Occipital lobe (tissue), 2 donors: ENCODE data around the gene TNP1. TPM values are rescaled to one million over a fixed set of nuclear protein-coding genes. Genes with fewer than 3 reads are reported as not detected.
A peak's percentile ranks its signal among the peaks of the same experiment; 100 is the strongest.

Experiments
- DNase-seq: peaks from one replicate; lab custom pipeline; 2025; lab: John Stamatoyannopoulos, UW
- total RNA-seq: library from RNA; depleted of rRNA; stranded (reverse); fragments of >200 nt; gene quantifications from one replicate; pipeline ENCODE4 v1.2.3, GENCODE V29; 2014

The TNP1 gene
- total RNA-seq, 1 donor from 2014 or later: not detected

DNA sequence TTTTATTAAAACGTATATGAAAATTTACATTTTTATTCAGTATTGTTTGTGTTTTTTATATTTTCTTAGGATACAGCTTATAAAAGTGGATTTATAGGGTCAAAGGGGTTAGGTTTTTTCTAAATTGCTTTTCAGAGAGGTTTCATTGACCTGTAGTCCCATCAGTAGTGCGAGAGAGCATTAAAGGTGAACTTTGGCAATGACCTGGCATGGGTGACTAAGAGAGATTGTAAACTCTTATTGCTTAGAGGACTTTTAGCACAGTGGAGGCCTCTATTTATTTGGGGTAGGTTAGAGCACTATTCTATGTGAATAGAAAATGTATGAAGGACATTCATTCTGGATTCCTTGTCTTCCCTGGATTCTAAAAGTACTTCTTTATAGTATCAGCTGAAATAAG lies 16.0 kb upstream of the TNP1 start:
- no peak for DNase-seq

DNA sequence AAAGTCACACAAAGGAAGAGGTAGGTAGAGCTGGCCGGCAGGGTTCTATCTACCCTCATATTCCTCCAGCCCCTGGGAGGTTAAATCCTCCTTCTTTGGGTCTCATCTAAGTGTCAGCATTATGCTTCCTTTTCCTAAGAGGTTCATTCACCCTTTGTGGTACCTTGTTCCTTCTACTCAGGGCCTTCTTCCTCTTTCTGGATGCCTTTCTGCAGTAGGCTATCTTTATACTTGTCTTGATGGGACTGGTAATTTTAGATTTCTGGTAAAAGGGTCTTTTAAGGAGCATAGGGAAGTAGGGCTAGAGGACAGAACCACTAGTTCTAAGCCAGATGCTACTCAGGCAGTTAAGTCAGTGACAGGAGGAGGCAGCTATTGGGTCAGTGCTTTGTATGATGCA lies 13.7 kb upstream of the TNP1 start:
- DNase-seq: no peak

DNA sequence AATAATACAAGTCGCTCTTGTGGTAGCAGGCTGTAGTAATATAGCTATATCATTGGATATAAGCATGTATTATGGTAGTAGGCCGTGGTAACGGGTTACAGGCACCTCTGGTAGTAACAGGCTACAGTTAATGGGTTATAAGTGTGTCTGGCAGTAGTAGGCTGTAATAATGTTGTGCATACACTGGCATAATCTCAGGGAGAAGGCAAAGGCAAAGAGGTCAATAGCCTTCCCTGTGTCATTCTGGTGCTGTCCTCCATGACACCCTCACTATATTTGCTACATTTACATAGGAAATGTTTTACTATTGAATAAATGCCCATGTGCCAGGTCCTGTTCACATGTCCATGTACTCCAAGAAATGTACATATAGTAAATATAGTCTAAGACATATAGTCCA lies 12.8 kb upstream of the TNP1 start:
- DNase-seq: no peak

DNA sequence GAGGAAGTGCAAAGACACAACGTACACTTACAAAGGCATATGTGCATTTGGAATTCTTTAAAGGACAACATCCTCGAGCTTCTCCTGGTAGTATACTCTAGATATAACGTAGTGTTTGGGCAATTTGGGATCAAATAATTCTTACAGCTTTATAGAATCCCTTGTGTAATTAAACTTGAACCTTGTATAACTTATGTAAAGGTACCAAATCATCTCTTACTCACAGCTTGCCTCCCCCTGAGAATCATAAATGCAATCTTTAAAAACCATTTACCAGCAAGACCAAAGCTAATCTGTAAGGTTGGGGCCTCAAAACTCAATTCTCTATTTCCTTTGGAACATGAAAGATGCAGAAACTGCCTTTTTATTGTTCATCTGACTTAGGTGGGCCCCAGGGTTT lies 12.2 kb upstream of the TNP1 start:
- DNase-seq: no peak

DNA sequence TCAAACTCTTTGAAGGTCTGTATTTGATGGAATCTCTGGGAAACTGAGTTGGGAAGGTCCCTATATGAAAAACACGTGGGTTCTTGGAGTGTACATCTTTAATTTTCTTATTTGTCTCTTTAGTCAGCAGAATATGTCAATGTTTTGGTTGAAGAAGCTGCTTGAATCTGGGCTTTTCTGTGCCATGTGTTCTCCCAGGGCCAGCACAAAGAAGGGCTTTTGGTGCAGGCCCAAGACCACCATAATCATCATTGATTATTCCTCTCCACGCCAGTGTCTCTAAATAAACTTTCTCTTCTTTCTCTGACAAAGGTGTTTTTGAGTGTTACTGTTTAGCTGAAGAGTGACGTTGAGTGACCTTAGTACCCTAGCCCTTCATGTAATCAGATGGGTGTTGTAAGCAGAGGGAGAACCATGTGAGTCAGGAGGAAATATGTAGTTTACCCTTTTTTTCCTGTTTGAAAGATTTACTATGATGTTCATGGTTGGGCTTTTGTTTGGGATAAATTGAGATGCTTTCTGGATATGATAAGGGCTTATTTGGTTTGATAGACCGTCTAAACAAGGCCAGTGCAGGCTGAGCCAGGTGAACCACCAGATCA lies 11.6 kb upstream of the TNP1 start:
- no peak for DNase-seq

DNA sequence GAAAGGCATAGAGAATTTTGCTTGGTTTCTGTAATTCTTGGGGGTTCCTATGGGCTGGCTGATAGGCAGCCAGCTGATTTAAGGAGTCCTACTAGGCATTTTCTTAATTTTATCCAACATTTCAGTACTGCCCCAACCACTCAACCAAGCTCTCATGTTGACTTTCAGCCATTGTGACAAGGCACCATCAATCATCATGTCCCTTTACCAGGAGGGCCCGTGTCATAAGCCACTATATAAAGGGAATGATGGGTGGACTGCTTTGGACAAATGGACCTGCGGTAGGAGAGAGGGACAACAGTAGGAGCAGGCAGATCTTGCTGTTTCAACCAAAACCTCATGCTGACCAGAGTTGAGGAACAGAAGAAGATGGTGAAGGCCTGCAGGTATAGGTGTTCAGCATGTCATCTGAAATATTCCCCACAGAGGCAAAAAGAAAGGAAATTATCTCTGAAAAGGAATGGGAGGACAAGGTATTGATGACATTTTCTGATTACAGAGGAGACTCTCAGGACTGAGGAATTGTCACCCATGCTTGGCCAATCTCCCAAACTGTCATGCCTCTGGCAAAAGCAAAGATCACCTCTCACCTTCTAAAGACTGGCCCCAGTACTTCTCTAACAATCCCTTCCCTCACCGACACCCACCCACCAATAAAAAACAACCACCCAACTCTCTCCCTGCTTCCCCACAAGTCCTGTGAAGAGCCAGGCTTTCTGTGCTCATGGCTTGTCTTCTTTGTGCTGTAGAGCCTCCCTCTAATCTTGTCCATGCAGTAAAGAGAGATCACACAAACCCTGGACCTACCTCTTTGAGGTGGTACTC lies 10.9 kb upstream of the TNP1 start:
- no peak for DNase-seq

DNA sequence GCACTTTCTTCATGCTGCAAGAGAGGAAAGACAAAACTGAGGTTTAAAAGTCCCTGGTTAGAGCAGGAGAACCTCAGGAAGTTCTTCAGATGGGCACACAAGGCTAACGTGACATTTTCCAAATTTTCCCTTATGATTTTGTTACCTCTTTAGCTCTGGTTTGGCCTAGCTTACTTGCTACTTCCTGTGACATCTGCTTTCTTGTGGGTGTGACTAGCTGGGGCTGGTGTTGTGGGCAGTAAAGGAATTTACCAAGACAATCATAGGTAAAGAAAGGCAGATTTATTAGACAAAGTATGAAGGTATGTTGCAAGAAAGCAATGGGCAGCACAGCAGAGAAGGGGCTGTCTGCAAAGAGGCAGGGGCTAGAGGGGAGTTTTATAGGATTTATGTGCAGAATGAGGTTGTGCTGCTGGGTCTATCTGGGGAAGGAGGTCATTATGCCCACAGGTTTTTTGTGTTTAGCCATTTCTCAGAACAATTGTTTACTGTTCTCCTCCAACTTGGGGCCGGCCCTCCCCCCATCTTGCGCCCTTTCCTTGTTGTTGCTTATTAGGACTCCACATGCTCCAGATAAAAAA lies 6.7 kb upstream of the TNP1 start:
- no peak for DNase-seq

DNA sequence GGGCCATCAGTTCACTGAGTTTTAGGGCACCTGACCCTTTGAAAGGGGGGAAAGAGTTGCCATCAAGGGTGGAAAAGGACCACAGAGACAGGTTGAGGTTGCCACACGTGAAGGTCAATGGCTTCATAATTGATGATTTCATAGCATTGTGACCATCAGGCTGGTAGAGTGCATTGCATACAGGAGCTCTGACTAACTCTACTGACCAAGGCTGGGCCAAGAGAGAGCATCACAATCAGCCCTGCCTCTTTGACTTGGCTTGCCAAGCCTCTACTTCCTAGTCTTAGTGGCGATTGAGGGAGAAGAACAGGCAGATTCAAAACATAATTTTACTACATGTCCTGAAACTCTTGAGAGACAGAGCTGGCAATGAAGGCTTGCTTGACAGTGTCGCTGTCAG lies 5.8 kb upstream of the TNP1 start:
- DNase-seq: no peak

DNA sequence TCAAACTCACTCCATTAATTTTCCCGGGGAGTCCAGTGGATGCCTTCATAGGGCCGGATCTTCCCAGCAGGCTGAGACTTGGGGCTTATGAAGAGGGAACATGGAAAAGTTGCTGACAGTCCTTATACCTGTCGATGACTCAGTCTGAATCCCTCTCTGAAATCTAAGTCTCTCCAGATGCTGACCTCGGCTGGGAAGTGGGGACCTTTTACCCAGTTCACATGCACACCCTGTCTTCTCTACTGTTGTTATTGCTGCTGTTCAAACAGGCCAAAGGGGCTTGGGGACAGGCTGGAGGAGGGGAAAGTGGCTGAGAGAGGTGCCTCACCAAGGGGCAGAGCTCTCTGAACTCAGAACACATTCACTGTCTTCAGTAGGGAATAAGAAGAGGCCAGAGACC lies 4.1 kb upstream of the TNP1 start:
- DNase-seq: no peak

DNA sequence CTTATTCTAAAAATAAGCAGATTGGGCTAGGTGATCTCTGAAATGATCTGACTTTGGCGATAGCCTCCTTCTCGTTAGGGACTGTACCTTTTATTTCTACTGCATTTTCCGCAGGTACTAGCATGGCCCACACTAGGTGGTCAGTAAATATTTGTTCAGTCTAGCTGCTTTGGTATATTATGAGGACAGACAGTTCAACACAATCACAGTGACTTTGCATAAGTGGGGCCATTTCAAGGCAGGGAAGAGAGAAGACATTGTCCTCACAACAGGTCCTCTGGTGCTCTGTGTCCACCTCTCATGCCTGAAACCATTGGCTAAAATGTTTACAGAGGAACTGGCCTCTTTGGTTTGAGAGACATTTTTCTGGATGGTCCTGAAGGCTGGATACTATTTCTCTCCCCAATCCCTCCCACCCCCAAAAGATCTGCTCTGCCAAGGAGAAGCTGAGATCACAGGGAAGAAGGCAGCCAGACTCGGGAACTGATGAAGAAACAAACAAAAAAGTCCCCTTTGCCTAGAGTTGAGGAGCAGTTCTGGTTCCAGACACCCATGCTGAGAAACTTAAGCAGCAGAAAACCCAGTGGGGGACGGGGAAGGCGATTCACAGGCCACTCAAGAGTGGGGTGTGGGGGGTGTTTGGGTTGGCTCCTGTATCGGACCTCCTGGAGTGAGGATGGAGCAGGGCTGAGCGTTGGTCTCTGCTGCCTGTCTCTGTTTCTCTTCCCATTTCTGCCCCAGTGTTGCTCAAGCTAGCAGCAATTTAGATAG lies 2.9 kb upstream of the TNP1 start:
- DNase-seq: no peak

DNA sequence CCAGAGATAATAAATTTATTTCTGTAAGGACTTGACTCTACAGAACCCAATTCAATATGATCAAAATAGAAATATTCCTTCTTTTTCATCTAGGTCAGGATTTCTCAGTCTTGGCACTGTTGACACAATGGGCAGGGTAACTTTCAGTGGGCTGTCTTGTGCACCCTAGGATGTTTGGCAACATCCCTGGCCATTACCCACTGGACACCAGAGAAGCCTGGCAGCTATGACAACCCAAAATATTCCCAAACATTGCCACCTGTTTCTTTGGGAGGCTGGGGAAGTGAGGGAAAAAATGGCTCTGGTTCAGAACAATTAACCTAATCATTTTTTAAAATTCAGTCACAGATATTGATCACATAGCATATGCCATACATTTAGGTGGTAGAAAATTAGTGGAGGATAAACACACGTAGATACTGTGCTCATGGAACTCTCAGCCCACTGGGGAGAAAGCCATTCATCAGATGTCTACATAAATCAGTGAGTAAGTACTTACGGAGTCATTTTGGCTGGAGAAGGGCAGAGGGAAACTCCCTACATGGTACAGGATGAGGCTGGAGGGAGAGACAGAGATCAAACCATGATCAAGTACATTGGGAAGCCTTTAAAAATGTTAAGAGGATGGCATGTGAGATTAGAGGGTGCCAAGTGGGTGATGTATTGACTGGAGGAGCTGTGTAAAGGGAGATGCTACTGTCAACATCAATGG lies 718 bp upstream of the TNP1 start:
- no peak for DNase-seq

DNA sequence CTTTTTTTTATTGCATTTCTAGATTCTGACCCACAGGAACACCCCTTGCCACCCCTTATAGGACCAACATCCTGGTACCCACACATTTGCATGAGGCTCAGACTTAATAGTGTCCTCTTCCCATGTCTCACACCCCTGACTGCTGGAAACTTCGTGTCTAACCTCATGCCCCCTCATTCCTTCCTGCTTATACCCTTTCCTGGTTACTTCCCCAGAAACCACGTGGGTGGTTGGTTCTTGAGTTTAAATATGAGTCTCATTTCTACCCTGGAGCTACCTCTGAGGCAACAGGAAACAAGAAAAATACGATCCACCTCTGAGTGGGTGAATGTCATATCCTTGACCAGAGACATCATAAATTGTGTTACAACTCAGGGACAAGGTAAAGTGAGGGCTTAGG lies 1.6 kb downstream of the TNP1 start:
- no peak for DNase-seq

DNA sequence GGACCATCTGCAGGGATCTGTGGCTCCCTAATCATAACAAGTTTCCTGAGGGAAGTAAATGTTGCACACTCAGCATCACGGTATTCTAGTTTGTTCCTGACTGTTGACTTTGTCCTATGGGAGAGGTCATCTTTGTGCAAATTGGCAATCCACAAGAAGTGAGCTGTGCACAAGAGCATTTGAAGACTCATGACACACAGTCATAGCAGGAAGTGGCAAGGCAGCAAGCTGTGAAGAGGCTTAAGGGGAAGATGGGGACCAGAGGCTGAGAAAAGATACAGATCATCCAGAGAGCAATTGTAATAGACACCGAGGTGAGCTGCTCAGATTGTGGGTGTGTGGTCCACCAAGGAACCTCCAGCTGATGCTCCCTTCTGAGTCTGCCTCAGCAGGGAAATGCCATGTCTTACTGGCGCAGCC lies 2.7 kb downstream of the TNP1 start:
- DNase-seq: no peak

DNA sequence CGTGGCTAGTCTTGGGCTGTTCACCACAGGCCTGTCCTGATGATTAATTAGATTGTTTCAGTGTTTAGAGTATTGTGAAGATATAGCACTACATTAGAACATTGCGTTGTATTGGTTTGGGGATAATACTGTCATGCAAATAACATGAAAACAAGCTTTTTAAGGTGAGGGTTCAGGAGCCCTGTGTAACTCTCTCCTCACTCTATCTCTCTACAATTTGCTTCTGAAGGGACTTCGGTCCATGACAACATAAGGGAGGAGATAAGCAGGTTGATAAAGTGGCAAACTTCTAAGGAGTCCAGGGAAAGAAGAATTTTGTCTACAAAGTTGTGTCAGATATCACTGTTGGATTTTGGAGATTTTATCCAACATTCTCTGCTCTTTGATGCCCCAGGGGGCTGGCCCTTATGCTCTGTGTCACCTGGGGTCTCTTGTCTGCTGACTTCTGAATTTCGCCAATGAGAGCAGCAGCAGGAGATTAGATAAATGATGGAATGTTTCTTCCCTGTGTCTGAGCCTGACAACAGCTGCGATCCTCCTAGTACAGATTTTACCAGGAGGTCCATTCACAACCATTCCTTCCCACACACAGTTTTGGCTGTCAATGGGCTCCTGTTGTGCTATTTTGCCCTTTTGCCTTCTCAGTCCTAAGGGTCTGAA lies 3.3 kb downstream of the TNP1 start:
- DNase-seq: no peak

DNA sequence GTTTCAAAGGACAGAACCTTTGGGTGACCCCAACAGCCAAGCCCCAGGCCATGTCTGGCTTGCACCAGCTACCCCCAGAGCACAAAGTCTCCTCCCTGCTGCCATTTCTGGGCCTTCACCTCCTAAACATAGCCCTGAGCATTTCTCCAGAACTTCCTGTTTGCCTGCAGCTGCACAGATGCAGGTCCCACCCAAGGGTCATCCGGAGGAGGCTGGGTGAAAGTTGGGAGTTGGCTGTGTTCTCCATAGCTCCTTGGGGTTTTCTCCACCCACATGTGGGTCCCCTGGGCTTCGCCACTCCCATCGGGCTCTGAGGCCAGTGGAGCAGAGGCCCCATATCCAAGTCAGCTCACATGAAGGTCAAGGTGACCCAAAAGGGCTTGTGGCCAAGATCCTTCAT lies 4.3 kb downstream of the TNP1 start:
- DNase-seq: no peak

DNA sequence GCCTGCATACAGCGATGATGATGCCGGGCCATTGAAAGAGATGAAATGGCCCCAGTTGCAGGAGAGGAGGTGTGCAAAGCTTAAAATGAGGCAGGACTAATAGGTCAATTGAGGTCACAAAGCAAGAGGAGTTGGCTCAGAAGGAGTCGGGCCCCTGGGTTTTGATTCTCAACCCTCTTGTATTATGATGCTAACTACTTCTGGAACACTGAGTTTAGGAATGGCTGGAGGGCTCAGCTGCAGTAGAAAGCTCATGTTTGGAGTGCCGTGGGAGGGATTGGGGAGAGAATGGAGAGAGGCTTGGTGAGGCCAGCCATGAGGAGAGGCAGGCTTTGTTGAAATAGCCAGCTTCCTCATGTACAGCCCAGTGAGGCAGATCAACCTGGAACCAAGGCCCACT lies 4.8 kb downstream of the TNP1 start:
- no peak for DNase-seq

DNA sequence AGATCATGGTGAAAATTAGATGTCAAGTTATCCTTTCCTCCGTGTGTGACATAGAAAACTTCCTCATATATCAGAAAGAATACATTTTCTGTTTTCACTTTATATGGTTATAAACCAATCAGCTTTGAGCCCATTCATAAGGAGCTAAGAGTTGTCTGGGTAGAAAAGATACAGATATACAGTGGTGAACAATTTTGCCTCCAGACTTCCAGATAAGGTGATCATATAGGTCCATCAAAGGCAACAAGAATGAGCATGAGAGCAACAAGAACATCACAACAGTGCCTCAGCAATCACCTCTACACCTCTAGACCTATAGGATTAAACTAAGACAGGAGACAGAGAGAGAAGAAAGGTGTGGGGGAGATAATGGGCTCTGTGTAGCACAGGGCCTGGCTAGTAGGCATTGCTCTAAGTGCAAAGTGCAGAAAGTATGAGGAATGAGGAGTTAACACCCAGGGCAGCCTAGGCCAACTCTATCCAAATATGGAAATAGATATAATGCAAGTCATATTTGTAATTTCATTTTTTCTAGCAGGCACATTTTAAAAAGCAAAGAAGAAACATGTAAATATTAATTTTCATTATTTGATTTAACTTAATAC lies 8.3 kb downstream of the TNP1 start:
- DNase-seq: no peak

DNA sequence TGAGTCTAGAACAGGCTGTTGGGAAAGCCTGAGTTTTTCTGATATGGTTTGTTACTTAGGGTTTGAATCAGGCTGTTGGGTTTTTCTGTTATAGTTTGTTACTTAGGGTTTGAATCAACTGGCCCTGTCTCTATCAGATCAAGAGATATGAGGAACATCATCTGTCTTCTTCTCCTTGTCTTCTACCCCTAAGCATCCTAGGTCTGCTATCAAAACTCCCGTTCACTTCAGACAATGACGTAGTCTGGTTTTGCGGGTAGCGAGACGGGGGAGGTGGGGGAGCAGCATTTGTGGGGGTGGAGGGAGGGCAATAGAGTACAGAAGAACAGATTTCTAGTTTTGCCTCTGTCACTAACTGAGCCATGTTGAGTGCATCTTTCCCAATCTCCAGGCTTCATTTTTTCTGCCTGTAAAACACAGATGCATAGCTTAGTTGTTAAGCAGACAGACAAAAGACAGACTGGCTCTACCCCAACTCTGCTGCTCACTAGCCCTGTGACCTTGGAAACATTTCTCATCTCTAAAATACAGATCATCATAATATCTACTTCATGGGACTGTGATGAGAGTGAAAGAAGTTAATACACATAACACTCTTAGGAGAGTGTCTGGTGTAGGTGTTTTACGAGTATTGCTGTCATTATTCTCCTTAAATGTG lies 9.1 kb downstream of the TNP1 start:
- DNase-seq: no peak

DNA sequence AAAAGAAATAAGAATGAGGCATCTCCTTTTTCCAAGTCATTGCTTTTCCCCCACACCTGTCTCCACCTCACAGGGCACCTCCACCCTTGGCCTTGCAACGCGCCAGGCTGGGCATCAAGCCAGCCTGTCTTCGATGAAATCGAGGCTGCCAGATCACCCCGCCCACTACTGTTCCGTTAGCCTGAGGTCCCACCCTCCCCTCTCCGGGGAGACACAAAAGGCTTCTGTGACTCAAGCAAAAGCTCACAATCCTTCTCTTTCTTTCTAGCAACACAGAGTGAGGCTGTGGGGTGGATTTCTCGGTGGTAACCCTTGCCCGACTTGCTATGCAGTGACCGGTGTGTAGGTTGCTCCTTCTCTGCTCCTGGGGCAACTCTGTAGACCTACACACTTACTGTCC lies 9.9 kb downstream of the TNP1 start:
- DNase-seq: peak; percentile 39

DNA sequence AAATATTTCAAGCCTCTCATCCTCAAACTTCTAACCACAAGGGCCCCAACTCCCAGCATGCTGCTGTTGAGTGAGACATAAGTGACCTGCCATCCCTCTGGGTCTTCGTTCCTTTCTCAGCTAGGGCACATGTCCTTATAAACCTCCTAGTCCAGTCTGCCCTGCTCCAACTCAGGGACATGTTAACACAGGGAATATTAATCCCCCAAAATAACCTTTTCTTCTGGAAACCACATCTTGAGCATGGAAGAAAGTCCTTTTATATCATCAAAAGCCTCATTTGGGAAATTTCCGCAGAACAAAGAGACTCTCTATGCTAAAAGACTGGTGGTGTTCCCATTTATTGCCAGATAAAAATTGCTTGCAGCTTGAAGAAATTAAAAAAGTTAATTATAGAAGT lies 14.4 kb downstream of the TNP1 start:
- DNase-seq: no peak
